ENCODE data around the gene BRS3. TPM values are rescaled to one million over a fixed set of nuclear protein-coding genes. Genes with fewer than 3 reads are reported as not detected.
A peak's percentile ranks its signal among the peaks of the same experiment; 100 is the strongest.
"Not testable (repeated sequence)": the region's sequence is repeated elsewhere in the genome, so short reads cannot be mapped to it uniquely, and the experiment has no call there.

The BRS3 gene
- not detected for total RNA-seq

DNA sequence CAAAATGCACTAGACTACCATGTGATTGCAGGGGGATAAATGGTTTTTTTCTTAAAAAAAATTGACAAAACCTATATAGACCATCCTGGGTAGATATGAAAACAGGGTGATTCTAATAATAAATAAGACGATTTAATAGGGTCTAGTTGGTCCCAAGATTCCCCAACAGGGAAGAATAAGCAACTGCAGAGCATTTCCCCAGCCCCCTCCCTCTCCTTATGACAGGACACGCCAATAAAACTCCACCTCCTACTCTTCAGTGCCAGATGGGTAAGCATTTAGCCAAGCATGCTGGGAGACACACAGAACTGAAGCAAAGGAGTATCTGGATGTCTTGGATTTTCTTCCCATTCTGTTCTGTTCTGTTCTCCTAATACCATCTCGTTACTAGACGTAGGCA, at the start of gene BRS3:
Gene BRS3, plus strand, starts transcription at position 301 of the 400 bp plus-strand sequence. CDS start 168 bp downstream, outside the sequence.
- no peak for ATAC-seq
- no peak for DNase-seq (ENCODE audit: low spot score)

DNA sequence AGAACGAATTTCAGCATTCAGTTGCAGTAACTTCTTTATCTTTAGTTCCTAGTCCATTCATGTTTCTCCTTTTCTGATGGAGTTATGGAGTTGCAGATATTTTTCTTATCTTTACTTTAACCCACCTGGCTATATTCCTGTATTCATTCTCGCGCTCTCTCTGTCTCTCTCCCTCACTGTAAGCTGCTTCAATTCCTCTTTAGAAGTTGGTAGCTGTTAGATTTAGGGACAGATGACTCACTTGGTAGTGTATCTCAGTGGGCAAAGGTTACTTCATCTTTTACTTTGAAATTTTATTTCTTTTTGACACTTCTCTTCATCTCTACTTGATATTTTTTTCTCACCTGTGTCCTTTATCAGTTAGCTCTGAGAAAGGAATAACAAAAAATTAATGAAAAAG, 49.6 kb upstream of the BRS3 start:
- ATAC-seq = no peak
- no peak for DNase-seq (ENCODE audit: low spot score)

DNA sequence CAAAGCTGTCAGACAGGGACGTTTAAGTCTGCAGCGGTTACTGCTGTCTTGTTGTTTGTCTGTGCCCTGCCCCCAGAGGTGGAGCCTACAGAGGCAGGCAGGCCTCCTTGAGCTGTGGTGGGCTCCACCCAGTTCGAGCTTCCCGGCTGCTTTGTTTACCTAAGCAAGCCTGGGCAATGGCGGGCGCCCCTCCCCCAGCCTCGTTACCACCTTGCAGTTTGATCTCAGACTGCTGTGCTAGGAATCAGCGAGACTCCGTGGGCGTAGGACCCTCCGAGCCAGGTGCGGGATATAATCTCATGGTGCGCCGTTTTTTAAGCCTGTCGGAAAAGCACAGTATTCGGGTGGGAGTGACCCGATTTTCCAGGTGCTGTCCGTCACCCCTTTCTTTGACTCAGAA, 42.1 kb upstream of the BRS3 start:
- not testable (repeated sequence) for ATAC-seq

DNA sequence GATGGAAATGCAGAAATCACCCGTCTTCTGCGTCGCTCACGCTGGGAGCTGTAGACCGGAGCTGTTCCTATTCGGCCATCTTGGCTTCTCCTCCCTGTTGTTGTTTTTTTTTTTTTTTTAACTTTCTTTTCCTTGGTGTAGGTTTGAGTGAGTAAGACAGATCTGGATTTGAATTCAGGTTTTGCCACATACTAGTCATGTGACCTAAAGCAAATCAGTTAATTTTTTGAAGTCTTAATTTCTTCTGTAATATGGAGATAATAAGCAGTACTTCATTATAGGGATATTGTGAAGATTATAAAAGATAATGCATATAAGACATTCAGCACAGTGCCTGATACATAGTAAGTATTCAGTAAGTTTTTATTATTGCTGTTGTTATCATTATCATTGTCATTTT, 41.5 kb upstream of the BRS3 start:
- ATAC-seq = no peak

More for the DNA sequence above, 42.1 kb upstream of the BRS3 start:
- not testable (repeated sequence) for DNase-seq (ENCODE audit: low spot score)

DNA sequence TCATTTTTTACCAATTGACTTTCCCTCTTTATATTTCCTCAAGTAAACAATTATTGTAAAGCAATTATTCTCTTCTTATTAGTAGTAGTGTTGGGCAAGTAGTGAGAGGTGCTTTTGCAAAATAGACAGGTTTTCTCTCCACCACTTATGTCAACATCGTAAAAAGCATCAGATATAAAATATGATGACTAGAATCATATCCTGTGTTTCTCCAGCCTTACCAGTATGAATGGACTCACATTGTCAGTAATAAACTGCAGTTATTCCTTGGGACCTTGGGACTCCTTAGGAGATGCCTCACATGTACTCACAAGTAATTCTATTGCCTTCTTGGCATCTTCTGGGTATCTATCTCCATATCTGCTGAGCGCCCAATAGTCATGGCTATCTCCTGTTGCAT, 40.4 kb upstream of the BRS3 start:
- DNase-seq (ENCODE audit: low spot score) = no peak
- ATAC-seq = no peak

More for the DNA sequence above, 41.5 kb upstream of the BRS3 start:
- DNase-seq (ENCODE audit: low spot score) = no peak

DNA sequence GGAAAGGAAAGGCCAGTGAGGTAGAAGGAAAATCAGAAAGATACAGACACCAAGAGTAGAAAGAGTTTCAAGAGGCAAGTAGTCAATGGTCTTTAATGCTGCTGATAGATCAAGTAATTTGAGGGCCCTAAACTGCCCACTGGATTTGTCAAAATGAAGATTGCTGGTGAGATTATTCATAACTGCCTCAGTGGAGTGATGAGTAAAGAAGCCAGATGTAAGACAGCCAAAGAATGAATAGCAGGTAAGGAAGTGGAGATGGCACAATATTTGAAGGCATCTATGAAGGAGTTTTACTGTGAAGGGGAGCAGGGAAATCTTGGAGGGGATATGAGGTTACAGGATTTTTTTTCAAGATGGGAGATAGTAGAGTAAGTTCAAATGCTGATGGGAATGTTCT, 39.8 kb upstream of the BRS3 start:
- ATAC-seq = no peak

DNA sequence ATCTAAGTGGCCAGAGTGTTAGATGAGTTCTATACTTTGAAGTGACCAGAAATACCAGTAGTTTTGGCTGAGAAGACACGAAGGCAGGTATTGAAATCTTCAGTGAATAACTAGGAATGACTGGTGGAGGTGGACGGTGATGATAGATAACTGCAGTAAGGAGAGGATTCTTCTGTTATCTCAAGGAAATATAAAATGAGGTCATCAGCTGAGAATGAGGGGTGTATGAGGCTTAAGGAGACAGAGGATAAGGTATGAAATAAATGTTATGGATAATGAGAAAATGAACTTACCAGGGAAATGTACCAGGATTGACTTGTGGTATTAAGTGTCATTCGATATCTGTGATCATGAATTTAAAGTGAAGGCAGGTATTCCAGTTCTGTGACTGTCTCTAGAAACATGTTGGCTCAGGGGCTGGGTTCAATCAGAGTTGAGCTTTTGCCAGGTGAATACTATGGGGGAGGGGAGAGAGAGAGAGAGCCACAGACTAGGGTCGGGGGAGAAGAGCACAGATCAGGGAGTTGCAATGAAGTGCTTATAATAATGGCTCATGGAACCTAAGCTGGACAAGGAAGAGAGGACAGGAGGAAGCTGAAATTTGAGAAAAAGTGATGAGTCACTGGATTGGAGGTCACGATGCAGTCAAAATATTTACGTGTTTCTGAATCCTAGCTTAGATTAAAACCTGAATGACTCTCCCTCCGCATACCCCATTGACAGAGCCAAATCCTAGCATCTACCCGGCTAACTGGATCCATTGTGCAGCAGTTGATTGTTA, 37.5 kb upstream of the BRS3 start:
- no peak for DNase-seq (ENCODE audit: low spot score)
- ATAC-seq = no peak

More for the DNA sequence above, 39.8 kb upstream of the BRS3 start:
- no peak for DNase-seq (ENCODE audit: low spot score)

DNA sequence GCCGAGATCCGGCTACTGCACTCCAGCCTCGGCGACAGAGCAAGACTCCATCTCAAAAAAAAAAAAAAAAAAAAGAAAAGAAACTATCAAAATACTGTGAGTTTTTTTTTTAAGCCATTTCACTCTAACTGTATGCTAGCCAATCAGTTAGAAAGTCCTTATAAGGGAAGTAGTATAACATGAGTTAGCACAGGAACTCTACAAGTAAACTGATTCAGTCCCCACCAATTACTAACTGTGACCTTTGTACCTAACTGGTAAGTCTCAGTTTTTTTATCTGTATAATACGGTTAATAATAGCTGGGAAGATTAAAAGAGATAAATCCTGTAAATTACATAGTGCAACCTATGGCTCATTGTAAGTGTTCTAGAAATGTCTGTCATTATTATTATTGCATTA, 35.1 kb upstream of the BRS3 start:
- ATAC-seq = no peak

DNA sequence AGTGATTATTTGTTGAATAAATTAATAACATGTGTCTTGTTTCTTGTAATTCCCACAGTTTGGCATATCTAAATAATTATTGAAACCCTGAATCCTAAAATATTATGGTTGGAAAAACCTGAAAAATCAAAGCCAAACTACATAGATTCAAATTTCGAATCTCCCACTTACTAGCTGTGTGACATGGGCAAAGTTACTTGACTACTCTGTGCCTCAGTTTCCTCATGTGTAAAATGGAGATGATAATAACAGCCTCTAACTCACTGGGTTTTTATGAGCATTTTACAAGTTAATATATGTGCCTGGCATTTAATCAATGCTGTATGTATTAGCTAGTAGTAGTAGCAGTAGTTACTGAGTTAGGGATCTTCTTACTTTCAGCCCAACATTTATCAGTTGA, 34.6 kb upstream of the BRS3 start:
- ATAC-seq (no peak), DNase-seq (ENCODE audit: low spot score) (no peak)

More for the DNA sequence above, 35.1 kb upstream of the BRS3 start:
- DNase-seq (ENCODE audit: low spot score) = no peak

DNA sequence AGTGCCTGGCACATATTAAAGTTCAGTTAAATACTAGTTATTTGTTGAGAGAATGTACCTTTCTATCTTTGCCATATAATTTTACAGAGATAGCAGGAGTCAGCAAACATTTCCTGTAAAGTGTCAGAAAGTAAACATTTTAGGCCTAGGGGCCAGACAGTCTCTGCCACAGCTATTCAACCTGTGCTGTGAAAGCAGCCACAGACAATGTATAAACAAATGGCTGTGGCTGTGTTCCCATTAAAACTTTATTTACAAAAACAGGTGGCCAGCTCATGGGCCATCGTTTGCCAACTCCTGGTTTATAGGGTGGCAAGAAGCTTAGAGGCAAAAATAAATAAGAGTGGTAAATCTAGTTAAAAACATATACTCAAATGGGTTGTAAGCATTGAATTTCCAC, 34.0 kb upstream of the BRS3 start:
- DNase-seq (ENCODE audit: low spot score) (no peak), ATAC-seq (no peak)

DNA sequence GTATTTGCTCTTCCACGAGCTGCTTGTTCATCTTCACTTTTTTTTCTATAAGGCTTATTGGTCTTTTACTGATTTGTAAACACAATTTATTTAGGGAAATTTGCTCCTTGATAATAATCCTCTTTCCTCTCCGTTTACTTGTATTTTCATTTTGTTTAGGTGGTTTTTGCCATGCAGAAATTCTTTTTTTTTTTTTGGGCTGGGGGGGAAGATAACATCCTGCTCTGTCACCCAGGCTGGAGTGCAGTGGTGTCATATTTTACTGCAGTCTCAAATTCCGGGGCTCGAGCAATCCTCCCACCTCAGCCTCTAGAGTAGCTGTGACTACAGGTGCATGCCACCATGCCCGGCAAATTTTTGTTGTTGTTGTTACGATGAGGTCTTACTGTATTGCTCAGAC, 31.6 kb upstream of the BRS3 start:
- no peak for ATAC-seq
- no peak for DNase-seq (ENCODE audit: low spot score)

DNA sequence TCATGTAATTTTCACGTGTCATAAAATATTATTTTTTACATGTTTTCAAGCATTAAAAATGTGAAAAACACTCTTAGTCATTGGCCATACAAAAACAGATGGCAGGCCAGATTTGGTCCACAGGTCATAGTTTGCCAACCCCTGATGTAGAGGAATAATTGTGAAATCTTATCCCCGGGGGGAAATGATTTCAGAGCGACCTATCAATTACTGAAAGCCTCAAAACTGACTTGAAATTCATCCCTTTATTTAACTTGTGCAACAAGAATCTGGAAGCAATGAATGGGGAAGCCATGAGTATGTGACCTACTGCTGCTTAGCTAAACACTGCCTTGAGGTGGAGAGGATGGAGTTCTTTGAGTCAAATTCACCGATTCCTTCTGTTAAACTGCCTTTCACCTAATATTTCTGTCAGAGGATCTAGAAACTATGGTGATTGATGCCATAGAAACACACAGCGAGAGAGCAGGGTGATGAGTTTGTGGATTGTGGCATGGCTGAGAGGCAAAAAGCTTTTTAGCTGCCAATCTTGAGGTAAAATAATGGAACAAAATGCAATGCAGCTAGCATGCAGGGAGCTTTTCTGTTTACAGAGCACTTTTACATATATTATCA, 30.3 kb upstream of the BRS3 start:
- no peak for ATAC-seq
- DNase-seq (ENCODE audit: low spot score) = no peak

DNA sequence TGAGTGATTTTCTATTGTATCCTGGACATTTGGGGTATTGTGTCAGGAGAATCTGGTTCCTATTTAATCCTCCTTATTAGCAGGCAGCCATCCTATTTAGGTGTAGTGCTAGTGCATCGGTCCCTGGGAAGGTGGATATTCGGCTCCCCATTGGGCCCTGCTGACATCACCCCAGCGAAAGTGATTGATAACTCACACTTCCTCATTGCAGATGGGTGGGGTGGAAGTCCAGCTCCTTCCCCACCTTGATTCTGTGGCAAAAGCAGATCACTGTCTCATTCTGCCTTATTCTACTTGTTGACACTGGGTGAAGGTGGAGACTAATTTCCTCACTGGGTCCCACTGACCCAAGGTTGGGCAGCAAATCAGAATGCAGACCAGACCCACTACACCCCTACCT, 23.2 kb upstream of the BRS3 start:
- no peak for ATAC-seq

DNA sequence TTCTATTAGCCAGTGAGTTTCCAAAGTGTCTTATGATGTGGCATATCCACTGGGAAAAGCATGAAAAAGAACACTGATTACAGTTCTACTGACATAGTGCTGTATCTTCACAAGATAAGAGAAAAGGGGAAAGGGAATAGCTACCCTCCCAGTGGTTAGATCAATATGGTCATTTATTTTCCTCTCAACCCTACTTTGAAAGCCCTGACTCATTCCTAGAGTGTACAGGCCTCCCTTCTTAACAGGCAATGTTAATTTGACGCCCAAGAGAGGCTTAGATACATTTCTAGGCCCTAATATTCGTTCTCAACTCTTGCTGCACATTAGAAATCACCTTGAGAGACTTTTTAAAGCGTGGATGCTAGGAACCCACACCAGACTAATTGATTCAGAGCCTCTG, 20.4 kb upstream of the BRS3 start:
- ATAC-seq = no peak

More for the DNA sequence above, 23.2 kb upstream of the BRS3 start:
- no peak for DNase-seq (ENCODE audit: low spot score)

DNA sequence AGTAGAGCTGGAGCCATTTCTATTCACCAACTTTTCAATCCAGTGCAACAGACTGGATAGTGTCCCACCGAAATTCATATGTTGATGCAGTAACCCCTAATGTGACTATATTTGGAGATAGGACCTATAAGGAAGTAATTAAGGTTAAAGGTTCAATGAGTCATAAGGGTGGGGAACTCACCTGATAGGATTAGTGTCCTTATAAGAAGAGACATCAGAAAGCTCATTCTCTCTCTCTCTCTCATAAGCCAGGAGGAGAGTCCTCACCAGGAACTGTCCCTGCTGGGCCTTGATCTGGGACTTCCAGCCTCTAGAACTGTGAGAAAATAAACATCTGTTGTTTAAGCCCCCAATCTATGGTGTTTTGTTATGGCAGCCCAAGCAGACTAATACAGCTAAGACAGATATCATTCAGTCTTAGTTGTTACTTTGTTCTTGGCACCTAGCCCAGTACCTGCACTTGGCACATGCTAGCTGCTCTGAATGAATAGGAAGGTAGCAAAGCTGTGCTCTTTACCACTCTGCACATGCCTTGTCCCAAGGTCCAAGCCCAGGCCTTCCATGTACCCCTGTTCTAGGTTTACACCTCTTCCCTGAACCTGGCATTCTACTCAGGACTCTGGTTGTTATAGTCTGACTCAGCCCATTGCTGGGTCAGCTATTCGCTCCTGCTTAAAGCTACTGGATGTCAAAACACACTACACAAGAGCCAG, 19.2 kb upstream of the BRS3 start:
- peak; percentile 25 for ATAC-seq
- DNase-seq (ENCODE audit: low spot score) = no peak

More for the DNA sequence above, 20.4 kb upstream of the BRS3 start:
- no peak for DNase-seq (ENCODE audit: low spot score)

DNA sequence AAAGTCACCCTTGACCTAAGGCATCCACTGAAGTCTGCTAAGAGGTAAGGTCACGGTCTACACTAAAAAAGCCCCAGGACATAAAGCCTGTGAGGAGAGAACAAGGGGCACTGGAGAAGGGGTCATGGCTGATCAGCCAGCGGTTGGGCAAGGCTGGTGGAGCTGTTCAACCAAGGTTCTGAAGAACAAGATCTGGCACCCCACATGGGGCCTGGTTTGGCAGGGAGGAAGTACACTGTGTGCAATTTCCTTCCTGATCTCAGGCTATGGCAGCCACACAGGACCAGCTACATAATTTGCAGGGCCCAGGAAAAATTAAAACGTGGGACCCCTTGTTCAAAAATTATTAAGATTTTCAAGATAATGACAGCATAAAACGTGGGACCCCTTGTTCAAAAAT, 14.1 kb upstream of the BRS3 start:
- ATAC-seq (no peak), DNase-seq (ENCODE audit: low spot score) (no peak)

DNA sequence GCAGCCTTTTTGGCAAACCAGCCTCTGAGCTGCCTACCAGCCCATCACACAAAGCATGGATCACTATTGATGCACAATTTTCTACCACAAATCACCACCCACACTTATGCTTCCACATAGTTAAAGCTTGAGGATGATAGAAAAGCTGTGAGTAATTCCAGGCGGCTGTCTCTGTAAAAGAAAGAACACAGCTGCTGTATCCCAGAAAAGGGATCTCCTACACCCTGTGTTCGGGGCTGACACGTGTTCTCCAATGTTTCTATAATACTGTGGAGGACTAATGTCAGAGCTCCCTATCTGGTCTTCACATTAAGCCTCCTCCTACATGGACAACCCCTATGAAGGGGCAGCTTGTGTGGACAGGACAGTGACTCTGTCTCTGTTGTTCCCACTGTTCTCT, 12.5 kb upstream of the BRS3 start:
- DNase-seq (ENCODE audit: low spot score) (no peak), ATAC-seq (no peak)

DNA sequence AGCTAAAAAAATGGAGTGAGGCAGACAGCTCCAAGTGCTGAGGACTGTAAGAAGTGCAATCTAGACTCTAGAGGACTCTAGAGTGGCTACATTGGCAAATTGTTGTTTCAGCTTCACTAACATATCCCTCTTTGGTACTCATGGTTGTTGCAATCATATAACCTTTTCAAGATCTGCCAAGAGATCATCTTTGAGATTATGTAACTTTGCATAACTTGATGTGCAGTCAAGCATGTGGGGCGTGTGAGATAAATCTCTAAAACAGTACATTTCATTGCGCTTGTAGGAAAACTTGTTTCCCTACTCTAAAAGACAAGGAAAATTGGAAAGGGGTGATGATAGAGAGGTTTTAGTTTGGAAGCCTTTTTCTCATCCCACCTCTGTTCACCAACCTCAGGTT, 11.2 kb upstream of the BRS3 start:
- no peak for ATAC-seq

DNA sequence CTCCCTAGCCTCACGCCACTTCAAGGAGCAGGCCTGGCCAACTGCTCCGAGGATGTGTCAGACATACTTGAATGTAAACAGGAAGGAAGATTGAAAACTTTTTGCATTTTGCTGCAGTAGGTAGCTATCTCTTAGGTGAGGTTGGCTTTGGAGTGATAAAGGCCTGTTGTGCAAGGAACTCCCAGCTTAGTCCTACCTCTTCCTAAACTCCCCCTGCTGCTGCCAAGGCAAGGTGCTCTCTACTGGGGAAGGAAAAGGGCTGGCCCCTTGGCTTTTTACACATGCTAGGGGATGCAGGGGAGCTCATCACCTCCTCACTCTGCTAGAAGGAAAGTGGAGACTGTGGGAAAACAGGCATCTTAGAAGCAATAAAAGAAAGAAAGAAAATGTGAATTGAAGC, 10.7 kb upstream of the BRS3 start:
- no peak for ATAC-seq

More for the DNA sequence above, 11.2 kb upstream of the BRS3 start:
- DNase-seq (ENCODE audit: low spot score) = no peak

DNA sequence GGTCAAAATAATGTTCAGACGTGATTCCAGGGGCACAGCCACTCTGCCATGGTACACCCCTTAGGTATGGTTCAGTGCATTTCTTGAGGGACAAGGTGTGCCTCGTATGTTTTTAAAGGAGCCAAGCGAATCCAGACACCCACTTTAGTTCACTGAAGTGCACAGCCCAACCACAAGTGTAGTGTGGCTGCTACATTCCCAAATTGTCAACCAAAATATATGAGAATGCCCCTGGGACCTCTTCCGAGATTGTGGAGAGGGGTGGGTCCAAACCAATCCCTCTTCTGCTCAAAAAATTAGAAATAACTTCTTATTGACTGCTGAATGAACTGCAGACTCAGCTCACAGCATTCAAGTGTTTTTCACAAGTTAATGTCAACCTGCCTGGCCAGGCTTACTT, 7.4 kb upstream of the BRS3 start:
- ATAC-seq (no peak), DNase-seq (ENCODE audit: low spot score) (no peak)

More for the DNA sequence above, 10.7 kb upstream of the BRS3 start:
- DNase-seq (ENCODE audit: low spot score) = no peak

DNA sequence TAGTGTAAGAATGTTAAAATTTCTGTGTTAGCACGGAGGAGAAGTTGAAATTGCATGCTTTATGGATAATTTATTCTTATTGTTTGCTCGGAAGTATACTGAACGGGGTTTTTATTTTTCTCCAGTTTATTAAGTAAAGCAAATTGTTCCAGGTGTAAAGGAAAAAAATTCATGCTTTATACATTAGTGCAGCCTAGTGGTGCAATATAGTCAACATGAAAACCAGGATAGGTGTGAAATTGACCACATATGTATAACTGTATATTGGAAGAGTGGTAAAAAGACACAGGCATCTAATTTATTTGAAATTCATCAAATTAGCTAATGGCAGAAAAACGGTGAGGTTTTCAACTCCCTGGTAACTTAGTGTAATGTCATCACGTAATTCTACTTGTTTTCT, 959 bp downstream of the BRS3 start:
- no peak for DNase-seq (ENCODE audit: low spot score)
- no peak for ATAC-seq

DNA sequence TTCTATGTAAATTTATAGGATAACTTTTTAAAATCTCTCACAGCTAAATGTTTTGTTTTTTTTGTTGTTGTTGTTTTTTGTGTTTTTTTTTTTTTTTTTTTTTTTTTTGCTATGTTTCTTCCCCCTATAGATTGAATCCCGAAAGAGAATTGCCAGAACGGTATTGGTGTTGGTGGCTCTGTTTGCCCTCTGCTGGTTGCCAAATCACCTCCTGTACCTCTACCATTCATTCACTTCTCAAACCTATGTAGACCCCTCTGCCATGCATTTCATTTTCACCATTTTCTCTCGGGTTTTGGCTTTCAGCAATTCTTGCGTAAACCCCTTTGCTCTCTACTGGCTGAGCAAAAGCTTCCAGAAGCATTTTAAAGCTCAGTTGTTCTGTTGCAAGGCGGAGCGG, 4.1 kb downstream of the BRS3 start:
- no peak for ATAC-seq
- no peak for DNase-seq (ENCODE audit: low spot score)
